GM18505 (cell line): ENCODE results near the gene SCN5A.
A peak's percentile ranks its signal among the peaks of the same experiment; 100 is the strongest.

Source experiments
- ATAC-seq: cut with Tn5 transposase; IDR thresholded peaks from one replicate; pipeline ENCODE4 v1.9.1; 2021; ENCODE audit not compliant: unreplicated experiment
- POLR2A ChIP-seq: IDR thresholded peaks from 4 replicates; pipeline ENCODE4 v1.6.1; 2011; ENCODE audit warnings: borderline replicate concordance; ENCODE audit not compliant: insufficient read depth, insufficient read length; ENCODE audit errors: extremely low read depth

Gene SCN5A

GRCh38 chr3:38652934-38653333 lies 3.4 kb upstream of the SCN5A start:
- no peak for TF ChIP-seq POLR2A
- ATAC-seq: no peak

DNA sequence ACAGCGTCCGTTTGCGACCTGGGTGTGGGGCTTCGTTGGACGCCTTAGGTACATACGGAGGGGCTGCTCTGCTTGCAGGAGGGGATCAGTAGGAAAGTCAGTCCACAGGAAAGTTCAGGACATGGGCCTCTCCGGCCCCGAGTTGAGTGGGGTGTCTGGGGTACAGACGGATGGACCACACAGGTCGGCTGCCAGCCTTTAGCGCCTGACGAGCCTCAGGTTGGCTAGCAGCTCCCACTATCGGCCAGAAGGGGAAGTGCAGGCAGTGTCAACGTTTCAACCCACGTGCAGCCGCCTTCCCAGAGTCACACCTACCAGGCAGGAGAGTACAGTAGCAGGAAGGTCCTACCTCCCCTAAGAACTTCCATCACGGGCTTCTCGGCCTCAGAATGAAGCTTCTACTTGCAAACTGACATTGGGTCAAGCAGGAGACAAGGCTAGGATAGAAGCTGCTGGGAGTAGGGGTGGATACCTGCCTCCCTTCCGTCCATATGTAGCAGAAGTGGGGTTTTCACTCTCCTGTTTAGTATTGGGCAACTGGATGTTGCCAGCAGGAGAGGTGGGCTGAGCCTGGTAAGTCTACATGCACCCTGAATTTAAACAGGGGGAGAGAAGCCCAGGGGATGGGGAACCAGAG lies 1.8 kb upstream of the SCN5A start:
- TF ChIP-seq POLR2A: no peak
- ATAC-seq: peak; percentile 62

GRCh38 chr3:38650248-38650951 lies 913 bp upstream of the SCN5A start:
- TF ChIP-seq POLR2A: no peak
- no peak for ATAC-seq

DNA sequence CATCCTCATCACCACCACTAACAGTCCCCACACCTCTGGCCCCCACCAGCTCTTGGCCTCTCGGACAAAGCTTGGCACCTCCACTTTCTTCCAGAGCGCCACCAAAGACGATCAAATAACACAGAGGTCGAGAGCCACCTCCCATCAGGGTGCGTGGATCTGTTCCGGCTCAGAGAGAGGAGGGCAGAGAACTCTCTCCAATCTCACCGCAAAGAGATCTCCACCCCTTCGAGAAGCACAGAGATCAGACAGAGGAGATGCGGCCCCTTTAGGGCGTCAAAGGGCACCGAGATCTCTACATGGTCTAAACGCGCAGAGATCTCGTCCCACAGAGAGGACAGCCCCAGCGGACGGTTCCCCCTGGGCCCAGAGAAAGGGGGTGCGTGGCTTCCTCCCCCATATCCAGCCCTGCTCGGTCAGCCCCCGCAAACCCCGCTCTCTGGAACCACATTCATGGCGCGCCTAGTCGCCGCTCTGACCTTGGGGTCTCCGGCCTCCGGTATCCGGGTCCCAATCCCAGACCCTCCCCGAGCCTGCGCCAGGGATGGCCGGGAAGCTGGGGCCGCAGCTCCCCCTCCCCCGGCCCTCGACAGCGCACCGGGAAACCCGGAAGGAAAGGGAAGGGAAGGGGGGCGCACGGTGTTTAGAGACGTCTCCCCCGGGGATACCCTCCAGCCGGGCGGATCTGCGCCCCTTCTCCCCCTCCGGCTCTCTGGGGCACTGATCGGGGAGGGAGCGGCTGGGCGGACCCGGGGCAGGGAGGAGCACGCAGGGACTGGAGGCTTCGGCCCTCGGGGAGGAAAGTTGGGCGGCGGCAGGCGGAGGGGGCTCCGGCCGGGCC lies 608 bp downstream of the SCN5A start:
- no peak for ATAC-seq

DNA sequence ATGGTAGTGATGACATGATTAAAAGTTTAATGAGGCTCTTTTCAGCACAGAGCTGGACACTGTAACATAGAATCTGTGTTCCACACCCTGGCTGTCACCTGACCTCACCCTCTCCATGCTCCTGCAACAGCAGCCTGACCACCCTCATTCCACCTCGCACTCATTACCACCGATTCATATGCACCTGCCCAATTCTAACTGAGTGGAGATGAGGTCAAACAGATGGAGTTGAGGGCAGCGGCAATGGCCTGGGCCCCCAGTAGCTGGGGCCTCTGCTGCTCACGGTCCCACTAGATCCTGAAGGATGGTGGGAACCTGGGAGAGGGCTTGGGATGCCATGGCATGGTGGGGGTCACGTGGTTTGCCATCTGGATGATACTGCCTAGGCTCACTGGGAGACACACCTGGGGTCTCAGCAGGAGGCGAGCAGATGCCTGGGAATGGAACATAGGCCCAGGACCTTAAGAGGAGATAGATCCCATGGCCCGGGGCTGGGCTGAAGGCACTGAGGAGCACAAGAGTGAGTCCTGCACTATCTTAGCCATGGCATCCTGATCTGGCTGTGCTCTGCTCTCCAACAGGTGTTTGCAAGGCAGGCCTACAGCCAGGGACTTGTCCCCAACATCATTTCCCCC lies 1.3 kb downstream of the SCN5A start:
- no peak for TF ChIP-seq POLR2A
- no peak for ATAC-seq

More for the DNA sequence above, 608 bp downstream of the SCN5A start:
- TF ChIP-seq POLR2A: no peak

DNA sequence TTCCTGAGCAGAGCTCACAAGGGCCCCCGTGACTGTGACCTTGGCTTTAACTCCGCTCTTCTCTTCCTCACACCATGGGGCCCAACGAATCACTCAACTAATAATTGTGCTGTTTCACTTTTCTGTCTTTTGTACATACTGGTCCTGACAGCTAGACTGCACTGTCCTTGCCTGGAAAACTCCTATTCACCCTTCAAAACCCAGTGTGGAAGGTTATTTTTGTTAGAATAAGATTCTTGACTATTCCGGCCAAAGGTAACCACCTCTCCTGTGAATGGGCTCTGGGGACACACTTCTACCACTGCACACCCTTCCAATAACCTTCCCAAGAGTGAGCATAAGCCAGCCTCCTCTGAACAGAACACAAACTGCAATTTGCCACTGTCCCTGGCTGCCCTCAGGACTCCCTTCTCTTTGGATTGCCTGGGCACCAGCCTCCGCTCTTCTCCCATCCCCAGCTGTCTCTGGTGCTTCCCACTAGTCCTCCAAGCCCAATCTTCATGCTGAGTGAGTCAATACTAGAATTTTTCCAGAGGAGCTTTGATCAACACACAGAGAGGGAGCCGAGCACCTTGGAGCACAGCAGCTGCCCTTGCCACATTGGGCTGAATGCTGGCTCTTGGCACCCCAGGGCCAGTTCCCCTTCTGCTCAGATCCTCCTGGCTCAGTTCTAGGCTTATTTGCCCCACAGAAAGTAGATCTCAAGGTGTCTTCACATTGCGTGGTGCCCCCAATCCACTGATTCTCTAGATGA lies 2.1 kb downstream of the SCN5A start:
- TF ChIP-seq POLR2A: no peak
- ATAC-seq: no peak

DNA sequence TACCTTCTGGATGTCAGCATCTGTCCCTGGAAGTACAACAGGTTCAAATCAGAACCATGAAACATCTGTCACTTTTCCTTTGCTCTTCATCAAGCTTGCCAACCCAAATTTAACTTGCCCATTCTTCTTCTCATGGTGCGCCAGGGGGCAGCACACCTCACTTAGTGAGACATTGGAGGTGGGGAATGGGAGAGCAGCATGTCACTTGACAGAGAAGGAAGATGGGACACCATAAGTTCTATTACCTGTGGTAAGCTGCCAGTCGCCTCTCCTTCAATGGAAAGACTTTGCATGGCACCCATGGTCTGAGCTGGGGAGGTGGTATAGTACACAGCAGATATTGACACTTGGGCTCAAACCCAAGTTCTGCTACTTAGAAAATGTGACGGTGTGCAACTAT lies 2.9 kb downstream of the SCN5A start:
- no peak for TF ChIP-seq POLR2A

GRCh38 chr3:38646062-38646461 lies 3.4 kb downstream of the SCN5A start:
- TF ChIP-seq POLR2A: no peak
- no peak for ATAC-seq

More for the DNA sequence above, 2.9 kb downstream of the SCN5A start:
- no peak for ATAC-seq

DNA sequence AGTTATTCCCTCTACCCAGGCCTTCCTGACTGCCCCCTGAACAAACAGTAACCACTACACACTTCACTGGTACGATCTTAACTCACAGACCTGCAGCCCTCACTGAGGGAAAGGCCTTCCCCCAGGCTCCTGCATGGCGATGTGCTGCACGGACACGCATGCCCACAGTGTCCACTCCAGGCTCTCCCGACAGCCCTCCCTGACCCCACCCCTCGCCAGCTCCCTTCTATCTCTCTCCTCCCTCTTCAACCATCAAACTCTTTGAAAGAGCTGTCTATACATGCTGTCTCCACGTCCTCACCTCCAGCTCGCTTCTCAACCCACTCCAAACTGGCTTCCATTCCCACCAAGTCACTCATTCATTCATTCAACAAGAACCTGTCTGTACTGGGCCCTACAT lies 3.9 kb downstream of the SCN5A start:
- no peak for ATAC-seq
- no peak for TF ChIP-seq POLR2A

GRCh38 chr3:38645076-38645475 lies 4.4 kb downstream of the SCN5A start:
- TF ChIP-seq POLR2A: no peak

DNA sequence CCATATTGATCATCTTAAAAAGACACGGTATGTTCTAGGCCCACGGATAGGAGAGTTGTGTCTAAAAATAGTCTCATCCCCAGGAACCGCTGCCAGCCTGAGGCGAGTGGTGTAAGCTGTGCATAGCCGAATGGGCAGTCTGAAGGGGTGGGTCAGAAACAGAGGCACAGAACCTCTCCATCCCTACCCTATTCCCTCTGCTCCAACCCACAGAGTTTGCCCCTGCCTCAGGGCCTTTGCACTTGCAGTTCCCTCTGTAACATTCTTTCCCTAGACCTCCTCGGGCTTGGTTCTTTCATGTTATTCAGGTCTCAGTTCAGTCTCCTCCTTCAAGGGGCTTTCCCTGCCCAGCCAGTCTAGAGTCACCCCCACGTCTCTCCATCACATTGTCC lies 4.8 kb downstream of the SCN5A start:
- TF ChIP-seq POLR2A: no peak
- ATAC-seq: no peak

More at GRCh38 chr3:38645076-38645475, 4.4 kb downstream of the SCN5A start:
- ATAC-seq: no peak

DNA sequence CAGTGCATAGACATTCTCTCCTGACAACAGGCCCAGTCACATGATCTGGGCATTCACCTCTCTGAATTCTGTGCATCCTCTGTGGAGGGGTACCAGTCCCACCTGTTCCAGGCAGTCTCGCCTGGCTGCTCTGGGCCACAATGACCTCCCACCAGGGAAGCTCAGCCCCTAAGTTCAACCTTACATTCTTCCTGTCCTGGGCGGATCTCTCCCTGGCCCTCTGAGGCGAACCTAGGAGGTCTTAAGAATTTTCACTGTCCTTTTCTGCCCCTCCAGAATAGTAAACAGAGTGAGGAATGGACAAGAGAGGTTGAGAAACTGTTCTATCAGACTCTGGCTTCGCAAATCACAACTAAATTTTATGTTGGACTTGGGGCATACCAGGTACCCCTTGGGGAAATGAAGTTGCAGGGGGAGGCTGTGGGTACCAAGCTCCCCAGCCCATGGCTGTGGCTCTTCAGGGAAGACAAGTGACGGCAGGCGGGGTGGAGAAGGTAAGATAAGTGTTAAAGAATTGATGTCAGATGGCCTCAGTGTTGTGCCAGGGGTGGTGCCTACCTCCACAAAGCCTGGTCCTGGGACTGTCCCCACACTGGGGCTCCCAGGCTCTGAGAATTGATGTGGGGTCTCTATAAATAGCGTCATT lies 5.3 kb downstream of the SCN5A start:
- ATAC-seq: no peak
- no peak for TF ChIP-seq POLR2A
